NCI-H526 treated with DMSO at 0.1 percent for 48 hours (cell line): ENCODE measurements around the gene RNF225.
A peak's percentile ranks its signal among the peaks of the same experiment; 100 is the strongest.
"Not testable (repeated sequence)": the region's sequence is repeated elsewhere in the genome, so short reads cannot be mapped to it uniquely, and the experiment has no call there.

ENCODE experiments used
- DNase-seq: peaks from one replicate; lab custom pipeline; 2025; lab: John Stamatoyannopoulos, UW

Gene RNF225

DNA sequence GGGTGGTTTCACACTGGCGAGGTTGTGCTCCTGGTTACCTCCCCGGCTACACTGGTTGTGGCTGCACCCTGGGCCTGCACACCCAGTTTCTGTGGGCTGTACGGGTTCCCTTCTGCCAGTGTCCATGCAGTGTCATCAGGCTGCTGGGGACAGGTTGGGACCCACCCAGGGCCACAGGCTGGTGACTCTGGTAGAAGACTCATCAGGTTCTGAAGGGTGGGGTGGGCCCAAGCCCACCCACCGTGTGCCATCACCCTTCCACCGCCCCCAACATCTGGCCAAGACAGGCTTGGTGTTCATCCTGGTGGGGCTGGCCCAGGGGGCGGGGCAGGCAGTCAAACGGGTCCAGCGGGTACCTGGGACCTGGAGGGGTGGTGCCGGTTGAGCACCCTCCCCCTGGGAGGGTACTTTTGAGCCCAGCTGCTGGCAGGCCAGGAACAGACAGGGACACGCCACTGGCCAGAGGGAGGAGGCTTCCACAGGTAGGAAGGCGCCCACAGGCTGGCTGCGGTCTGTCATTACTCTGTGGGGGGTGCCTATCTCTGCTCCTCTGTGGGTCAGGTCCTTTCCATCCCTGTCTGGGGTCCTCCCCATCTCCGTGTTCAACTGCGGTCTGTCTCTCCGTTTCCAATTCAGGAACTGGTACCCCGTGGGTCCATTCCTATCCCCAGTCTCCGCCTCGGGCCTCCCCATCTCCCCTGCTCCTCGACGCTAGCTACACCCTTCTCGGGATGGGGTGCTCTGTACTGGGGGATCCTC is at the start of gene RNF225:
TSS of gene RNF225 (plus strand) at position 437 of the 759 bp plus-strand sequence. CDS start 434 bp downstream, outside the sequence.
- DNase-seq: no peak

DNA sequence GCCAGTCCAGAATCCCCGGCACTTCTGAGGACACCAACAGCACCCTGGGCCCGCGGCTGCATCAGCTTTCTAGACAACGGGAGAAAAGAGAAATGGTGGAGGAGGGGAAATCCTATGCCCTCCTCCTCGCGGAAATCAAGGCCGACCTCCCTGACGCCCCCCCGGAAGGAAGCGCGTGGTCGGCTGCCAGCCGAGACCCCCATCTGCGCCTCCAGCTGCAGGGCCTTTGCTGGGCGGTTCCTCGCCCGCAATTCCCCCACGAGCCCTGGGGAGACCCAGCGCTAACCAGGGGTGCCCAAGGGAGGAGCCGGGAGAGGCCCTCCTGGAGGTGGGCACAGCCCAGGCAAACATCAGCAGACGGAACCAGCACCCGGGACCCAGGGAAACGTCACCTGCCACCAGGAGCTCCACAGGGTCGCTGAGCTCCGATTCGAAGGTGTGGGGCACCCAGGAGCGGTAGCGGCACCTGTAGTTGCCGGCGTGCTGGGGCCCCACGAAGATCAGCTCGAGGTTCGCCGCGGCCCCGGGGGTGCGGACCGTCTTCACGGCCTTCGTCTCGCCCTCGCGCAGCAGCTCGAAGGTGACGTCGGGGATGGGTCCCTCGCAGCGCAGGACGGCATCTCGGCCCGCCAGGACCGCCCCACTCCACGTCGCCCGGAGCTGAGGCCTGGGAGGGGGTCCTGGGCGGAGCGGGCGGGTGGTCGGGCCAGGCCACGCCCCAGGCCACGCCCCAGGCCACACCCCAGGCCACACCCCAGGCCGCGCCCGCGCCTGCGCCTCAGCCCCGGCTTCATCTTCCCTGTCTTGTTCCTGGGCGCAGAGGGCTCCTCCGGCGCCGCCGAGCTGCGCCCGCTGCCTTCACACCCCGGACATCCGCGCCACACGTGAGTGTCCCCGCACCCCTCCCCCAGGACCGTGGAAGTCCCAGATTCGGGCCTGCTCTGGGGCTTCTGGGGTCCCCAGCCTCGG is 48.2 kb upstream of the RNF225 start:
- peak; percentile 27 for DNase-seq

DNA sequence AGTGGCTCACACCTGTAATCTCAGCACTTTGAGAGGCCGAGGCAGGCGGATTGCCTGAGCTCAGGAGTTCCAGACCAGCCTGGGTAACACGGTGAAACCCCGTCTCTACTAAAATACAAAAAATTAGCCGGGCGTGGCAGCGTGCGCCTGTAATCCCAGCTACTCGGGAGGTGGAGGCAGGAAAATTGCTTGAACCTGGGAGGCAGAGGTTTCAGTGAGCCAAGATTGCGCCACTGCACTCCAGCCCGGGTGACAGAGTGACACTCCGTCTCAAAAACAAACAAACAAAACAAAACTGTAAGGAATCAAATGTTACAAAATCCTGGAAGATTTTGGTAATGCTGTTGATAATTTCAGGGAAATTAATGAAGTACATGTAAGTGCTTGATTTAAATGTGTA is 47.4 kb upstream of the RNF225 start:
- not testable (repeated sequence) for DNase-seq

DNA sequence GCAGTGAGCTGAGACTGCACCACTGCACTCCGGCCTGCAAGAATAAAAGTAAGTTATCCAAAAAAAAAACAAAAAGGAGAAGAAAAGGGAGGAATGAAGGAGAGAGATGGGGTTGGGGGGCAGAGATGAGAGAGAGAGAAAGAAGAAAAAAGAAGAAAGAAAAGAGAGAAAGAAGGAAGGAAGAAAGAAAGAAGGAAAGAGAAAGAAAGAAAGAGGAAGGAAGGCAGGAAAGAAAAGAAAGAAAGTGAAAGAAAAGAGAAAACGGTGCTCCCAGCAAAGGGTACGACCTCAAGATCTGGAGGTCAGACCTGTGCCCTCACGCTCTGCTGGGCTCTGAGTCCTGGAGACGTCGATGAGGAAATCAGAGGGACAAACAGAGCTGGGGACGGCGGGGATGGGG is 45.9 kb upstream of the RNF225 start:
- DNase-seq: no peak

DNA sequence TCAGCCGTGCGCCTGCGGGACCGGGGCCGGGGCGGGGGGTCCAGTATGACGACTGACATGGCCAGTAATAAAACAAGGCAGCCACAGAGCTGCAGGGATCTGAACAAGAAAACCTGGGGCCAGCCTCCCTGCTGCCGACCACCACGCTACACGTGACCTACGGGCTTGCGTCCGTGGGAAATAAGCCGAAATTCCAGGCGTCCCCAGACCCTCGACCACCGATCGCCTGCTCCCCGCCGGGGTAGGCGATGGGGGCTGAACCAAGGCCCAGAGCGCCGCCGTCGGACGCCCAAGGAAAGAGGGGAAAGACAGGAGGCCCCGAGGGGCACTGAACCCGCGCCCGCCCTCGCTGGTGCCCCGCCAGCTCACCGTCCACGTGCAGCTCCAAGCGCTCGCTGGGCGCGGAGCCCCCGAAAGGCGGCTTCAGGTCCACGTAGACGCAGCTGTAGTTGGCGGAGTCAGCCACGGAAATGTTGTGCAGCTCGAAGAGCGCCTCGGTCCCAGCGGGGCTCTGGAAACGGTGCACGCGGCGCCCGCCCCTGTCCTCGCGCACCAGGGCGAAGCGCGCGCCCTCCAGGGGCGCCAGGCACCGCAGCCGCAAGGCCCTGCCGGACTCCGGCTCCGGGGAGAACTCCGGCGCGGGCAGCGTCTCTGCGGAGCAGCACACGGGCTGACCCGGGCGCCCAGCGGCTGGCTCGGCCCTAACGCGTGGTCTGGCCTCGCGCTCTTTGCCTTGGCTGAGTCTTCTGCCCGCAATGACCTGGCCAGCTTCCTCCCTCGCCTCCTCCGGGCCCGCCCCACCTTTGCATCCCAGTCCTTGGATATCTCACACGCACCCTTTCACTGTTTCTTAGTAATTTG is 45.2 kb upstream of the RNF225 start:
- DNase-seq: no peak

DNA sequence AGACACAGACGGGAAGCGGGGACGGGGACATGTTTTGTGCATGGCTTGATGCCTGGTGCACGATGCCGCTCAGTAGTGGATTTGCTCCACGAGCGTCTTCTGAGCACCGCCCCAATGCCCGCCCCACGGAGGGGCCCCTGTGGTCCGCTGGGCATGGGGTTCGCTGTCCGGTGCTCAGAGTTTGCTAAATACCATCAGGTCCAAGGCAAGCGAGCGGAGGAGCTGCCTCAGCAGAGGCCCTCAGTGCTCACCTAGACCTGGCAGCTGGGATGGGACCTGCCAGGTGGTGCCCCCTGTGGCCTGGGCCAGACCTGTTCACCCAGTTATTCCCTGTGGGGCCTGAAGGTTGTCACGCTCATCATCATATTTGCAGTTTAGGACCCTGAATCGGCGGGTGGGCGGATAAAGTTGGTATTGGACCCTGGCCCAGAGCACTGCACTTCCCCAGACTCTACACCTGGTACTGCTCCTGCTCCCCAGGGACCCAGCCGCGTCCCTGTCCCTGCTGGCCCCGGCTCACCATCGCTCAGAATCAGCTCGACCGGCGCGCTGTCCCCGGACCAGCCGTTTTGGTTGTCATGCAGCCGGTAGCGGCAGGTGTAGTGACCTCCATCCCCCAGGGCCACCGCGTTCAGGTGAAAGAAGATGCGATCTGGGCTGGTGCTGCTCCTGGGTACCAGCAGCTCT is 44.4 kb upstream of the RNF225 start:
- DNase-seq: no peak

DNA sequence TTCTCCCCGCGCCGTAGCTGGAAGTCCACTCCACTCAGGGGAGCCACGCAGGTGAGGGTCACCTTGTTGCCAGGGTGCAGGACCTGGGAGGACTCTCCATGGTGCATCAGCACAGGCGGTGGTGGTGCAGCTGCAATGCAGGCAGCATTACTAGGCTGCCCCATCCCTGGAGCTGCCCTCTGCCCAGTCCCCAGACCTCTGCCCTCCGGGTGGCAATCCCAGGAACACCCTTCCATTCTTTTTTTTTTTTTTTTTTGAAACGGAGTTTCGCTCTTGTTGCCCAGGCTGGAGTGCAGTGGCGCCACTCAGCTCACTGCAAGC is 43.9 kb upstream of the RNF225 start:
- no peak for DNase-seq

DNA sequence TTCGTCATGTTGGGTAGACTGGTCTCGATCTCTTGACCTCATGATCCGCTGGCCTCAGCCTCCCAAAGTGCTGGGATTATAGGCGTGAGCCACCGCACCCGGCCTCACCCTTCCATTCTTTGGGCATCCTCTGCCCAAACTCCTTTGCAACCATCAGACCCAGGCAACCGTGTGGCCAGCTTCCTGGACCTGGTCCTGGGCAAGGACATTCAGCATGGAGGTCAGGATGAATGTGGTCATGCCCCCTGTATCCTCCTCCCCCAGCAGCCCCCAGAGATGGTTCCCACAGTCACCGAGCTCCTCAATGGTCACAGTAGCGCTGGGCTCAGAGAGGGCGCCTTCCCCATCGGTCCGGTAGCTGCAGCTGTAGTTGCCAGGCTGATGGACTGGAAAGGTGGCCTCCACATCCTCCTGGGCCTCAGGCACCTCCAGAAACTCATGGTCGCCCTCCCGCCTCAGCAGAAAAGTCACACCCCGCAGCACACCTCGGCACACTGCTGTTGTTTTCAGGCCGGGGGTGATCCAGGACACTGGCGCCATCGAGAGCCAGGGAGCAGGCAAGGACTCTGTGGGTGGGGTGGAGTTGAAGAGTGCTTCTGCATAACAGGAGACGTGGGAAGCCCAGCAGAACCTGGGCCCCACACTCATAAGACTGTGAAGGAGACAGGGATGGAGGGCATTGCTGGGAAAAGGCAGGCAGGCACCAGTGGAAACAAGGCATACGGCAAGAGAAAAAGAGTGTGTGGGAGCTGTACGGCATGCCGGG is 43.3 kb upstream of the RNF225 start:
- DNase-seq: no peak

DNA sequence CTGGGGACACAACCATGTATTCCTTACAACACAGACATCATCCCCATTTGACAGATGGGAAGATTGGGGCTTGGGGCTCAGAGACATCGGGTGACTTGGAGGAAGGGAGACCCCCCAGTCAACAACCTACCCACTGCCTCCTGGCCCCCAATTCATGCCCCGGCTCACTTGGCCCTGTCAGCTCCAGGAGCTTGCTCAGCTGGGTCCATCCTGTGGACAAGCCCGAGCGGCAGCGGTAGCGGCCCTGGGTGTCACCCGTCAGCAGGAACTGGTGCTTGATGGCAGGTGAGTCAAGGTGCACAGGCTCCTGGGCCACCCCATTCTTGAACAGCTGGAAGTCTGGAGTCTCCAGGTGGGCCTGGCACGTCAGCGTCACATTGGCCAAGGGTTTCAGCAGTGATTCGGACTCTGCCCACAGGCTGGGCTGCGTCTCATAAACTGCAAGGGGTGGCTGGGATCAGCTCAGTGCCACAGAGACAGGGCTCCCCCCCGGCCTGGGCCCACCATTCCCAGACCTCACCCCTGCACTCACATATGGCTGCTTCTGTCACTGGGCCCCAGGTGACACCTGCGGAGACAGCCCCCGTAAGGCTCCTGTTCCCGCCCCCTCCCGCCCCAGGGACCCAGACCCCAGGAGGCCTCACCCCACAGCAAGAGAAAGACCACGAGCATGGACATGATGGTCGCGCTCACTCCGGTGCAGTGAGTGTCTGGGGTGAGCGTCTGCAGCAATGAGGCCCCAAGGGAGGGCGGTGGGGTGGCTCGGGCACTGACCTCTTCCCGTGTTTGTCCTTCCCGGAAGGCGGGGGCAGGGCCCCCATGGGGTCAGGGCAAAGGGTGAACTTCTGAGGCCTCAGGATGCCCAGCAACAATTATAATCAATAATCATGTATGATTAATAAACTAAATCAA is 42.4 kb upstream of the RNF225 start, which contains the start of gene A1BG:
TSS of gene A1BG (minus strand) at position 733 of the 912 bp plus-strand sequence. CDS start at position 678, 55 bp downstream.
- no peak for DNase-seq

DNA sequence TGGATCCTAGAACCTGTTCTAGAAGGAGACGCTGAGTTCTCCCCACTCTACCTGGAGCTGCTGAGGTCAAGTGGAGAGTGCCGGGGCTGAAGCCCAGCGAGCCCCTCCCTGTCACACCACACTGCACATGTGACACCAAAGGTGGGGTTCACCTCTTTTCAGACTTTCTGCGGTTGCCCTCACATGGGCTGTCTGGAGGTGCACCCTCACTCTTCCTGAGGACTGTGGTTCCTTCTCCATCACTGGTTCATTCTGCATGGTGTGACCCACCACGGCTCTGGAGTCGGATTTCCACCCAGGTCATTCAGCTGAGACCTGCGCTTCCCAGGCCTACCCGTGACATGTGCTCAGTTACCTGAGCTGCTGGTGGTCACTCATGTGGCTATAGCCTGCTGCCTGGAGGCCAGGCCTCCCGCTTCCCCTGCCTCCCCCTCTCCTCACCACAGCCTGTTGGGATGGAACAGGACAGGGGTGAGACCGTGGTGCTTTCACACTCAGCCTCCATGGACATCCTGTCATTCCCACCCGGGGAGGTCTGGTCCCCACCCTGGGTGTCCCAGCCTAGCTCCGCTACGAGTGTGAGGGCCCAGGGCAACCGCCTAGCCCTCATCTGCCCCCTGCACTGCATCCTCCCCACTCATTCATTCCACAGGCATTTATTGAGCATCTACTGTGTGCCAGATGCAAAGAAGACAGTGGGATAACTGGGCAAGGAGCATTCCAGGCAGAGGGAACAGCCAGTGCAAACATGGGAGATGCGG is 41.6 kb upstream of the RNF225 start:
- no peak for DNase-seq

DNA sequence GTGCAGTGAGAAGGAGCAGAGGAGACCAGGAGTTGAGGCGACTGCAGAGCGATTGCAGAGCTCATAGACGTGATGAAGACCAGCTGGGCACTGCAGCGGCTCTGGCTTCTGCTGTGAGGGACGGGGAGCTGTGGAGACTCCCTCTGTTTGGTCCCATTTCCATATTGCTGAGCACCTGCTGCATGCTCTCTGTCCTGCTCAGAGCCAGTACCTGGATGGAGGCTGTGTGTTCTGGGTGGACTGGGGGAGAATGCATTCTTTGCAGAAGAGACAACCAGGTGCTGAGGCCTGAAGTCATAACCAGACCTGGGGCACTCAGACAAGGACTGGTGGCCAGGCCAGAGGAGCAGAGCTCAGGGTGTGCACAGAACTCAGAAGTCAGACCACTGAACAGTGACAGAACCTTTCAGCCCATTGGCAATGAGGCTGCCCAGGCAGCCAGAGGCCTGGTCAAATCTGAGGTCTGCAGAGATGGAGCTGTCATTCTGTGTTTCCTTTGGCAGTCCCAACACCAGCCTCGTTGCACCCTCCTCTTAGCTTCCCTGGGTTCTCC is 40.9 kb upstream of the RNF225 start:
- no peak for DNase-seq

DNA sequence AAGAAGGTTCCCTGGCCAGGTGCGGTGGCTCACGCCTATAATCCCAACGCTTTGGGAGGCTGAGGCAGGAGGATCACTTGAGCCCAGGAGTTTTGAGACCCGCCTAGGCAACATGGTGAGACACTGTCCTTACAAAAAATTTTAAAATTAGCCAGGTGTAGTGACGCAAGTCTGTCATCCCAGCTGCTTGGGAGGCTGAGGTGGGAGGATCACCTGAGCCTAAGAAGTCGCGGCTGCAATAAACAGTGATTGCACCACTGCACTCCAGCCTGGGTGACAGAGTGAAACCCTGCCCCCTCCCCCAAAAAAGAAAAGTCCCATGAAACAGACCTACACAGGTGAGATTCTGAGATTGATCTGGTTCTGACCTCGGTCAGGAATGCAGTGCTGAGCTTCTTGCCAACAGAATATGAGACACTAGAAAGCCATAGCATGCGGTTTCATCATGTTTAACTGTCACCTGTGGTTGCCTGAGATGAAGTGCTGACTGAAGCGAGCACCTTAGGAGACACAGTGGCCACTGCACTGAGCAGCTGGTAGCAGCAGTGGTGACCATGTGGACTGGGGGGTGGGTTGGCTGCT is 40.1 kb upstream of the RNF225 start:
- DNase-seq: no peak

DNA sequence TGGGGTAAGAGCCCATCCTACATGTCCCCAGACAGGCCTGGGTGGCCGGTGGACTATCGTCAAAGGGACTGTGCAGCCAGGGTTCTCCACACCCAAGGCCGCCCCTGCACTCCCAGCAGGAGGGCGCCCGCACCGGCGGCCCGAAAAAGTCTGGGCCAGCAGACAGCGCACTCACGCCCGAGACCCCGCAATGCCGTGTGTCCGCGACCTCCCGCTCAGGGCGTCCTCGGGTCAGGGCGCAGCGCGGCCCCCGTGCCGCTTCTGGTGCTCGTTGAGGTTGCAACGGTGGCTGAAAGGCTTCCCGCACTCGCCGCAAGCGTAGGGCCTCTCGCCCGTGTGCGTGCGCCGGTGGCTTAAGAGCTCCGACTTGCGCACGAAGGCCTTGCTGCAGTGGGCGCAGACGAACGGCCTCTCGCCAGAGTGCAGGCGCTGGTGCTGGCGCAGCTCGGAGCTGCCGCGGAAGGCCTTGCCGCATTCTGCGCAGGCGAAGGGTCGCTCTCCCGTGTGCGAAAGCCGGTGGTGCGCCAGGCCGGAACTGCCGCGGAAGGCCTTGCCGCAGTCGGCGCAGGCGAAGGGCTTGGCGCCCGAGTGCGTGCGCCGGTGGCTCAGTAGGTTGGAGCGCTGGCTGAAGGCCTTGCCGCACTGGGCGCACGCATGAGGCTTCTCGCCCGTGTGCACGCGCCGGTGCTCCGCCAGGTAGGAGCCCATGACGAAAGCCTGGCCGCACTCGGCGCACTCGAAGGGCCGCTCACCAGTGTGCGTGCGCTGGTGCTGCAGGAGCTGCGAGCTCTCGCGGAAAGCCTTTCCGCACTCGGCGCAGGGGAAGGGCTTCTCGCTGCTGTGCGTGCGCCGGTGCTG is 39.3 kb upstream of the RNF225 start:
- no peak for DNase-seq

DNA sequence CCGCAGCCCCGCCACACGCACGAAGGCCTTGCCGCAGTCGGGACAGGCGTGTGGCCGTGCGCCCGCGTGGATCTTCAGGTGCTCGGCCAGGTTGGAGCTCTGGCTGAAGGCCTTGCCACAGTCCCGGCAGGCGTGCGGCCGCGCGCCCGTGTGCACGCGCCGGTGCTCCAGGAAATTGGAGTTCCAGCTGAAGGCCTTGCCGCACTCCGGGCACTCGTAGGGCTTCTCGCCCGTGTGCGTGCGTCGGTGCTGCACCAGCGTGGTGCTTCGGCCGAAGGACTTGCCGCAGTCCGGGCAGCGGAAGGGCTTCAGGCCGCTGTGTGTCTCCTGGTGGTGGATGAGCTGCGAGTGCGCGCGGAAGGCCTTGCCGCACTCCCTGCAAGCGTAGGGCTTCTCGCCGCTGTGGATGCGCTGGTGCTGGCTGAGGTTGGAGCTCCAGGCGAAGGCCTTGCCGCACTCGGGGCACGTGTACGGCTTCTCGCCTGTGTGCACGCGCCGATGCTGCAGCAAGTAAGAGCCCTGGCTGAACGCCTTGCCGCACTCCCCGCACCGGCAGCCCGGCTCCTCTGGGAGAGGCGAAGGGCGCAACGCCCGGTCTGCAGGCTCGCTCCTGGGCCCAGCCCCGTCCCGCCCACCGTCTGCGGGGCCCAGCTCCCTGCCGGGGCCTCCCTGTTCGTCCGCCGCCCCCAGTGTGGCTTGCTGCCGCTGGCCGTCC is 38.5 kb upstream of the RNF225 start:
- DNase-seq: no peak

DNA sequence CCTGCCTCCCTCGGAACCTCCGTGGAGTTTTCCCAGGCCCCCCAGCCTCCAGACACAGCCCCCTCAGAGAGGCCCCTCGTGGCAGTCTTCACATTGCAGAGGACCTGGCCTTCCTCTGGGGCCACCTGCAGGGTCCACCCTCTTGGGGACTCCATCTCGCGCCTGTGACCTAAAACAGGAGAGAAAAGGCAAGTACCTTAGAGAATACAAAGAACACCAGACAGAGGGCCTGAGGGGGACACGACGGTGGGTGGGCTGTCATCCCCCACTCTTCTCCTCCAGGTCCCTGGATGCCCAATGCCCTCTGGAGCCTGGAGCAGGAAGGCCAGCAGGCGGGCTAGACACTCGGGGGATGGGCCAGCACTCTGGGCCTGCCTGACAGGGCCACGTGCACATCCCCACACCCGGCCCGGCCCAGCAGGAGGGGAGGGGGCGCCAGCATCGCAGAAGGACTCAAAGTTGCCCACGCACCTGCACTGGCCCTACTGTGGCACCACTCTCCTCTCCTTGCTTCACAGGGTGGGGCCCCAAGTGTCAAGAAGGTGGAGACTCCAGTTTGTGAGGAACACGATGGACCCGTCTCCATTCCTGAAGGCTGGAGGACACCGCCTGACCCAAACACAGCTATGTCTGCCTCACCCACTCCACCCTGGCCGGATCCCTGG is 37.8 kb upstream of the RNF225 start:
- no peak for DNase-seq

DNA sequence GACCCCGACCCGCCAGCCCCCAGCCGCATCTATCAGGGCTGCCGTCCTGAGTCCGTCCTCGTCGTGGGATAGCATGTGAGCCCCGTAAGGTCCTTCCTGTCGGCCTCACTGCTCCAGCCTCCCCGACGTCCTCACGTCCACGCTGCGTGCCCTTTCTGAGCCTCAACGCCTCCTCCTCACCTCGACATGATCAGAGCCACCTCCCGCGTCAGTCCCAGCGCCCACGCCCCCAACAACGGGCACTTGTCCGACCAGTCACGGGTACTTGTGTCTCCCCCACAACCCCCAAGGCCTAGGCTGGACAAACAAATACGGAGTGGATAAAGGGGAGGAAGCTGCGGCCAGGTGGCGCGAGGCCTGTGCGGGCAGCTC is 33.6 kb upstream of the RNF225 start:
- DNase-seq: peak; percentile 34
